Left renal pelvis (tissue), 4 donors: ENCODE measurements around the gene PNRC1. TPM values are rescaled to one million over a fixed set of nuclear protein-coding genes. Genes with fewer than 3 reads are reported as not detected.
"Not testable (repeated sequence)": the region's sequence is repeated elsewhere in the genome, so short reads cannot be mapped to it uniquely, and the experiment has no call there.

Source experiments
- DNase-seq, 4 donors: peaks; one replicate each; pipeline ENCODE4 v3.0.0-alpha.2; 2013; ENCODE audit warnings: low read depth in 4 of 4, low spot score in 3 of 4
- polyA plus RNA-seq, 4 donors: library from polyadenylated mRNA; unstranded; fragments of 120-200 nt; gene quantifications; one replicate each; pipeline ENCODE4 v1.2.1, GENCODE V29; 2013; ENCODE audit not compliant: insufficient read length in 4 of 4

PNRC1 gene
- polyA plus RNA-seq, 4 donors: 118 to 178 (median 132) TPM

DNA sequence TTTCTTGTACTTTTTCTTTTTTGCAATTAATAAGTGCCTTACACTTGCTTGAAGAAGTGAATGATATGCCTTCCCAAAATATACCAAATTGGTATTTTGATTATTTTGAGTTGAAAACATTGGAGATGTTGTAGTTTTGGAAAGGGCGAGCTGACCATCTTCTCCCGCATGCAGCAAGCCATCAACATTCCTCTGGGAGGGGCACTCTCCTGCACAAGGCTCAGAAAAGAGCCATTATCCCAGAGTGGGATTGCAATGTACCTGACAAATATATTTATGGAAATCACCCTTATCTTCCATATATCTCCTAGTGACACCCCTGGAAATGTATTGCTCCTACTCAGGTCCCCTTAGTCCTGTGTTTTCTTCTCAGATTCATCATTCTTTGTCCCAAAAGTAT, 22.8 kb upstream of the PNRC1 start:
- DNase-seq: no peak

DNA sequence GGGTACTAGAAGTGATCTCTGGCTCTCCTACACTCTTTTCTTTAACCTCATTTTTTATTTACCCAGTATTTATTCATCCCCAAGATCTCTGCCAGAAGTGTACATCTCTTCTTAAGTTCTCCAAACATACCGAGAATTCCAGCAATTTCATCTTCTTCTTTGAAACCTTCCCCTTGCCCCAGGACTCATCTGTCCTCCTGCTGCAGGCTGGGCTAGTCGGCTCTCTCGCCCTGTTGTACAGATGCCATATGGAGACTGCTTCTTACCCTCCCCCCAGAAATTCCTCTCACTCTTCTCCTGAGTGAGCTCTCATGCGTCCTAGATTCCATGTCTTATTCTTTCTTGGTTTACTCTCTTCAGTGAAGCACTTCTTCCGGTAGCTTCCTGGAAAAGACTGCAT, 21.9 kb upstream of the PNRC1 start:
- no peak for DNase-seq

DNA sequence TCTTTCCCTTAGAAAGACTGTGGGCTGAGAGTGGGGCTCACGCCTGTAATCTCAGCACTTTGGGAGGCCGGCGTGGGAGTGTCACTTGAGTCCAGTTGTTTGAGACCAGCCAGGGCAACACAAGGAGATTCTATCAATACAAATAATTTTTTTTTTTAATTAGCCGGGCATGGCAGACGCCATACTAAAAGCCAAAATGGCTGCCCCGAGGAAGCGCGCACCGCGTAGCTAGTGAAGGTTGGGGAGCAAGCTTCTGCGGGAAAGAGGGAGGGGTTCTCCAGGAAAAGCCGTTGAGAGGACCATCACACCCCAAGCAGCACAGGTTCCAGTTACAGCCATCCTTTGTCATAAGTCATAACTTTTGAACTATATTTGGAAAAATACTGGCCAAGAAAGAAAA, 21.3 kb upstream of the PNRC1 start:
- no peak for DNase-seq

GRCh38 chr6:89063881-89064280, 16.7 kb upstream of the PNRC1 start:
- no peak for DNase-seq

DNA sequence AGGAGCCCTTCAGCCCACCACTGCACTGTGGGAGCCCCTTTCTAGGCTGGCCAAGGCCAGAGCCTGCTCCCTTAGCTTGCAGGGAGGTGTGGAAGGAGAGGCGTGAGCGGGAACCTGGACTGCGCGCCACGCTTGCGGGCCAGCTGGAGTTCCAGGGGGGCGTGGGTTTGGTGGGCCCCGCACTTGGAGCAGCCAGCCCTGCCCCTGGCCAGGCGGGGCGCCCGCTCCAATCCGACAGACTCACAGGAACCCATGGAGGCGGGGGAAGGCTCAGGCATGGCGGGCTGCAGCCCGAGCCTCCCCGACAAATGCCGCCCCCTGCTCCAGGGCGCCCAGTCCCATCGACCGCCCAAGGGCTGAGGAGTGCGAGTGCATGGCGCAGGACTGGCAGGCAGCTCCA, 15.6 kb upstream of the PNRC1 start:
- not testable (repeated sequence) for DNase-seq

GRCh38 chr6:89066121-89066520, 14.4 kb upstream of the PNRC1 start:
- DNase-seq: not testable (repeated sequence)

DNA sequence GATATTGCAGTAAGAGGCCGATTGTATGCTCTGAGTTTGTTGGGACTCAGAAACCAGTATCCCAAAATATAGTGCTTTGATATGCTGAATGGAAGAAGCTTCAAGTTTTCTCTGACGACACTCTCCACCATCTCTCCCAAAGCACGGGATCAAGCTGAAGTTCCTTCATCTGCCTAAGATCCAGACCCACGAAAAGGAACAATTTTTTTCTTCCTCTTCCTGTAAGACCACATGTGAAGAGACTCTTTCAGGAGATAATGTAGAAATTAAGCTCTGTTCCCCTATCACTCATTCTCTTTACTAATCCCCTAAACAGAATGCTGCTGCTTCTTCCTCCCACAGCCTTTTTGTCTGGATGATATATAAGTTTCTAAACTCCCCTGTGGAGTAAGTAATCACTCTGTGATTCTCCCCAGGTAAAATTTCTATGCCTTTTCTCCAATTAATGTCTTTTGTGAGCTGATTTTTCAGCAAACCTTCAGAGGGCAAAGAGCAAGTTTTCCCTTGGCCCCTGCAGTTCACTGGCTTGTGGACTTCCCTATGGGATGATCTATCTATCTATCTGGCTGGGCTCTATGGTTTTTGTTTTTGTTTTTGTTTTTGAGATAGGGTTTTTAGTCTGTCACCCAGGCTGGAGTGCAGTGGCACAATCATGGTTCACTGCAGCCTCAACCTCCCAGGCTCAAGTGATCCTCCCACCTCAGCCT, 13.5 kb upstream of the PNRC1 start:
- no peak for DNase-seq

DNA sequence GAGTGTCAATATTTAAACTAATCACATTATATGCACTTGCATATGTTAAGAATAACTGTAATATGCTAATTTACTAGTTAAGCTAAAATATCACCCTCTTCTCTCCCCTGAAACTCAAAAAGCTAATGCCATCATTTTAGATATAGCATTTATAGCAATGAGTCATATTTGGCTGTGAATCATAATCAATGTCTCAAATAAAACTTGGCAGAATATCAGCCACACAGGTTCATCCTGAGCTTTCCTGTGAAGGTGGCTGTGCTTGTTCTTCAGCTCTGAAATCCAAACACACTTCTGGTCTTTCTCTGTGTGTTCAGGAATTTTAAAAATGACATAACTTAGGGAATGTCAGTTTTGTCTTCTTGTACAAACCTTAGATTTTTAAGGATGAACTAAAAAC, 12.8 kb upstream of the PNRC1 start:
- DNase-seq: no peak

GRCh38 chr6:89068695-89069094, 11.9 kb upstream of the PNRC1 start:
- no peak for DNase-seq

DNA sequence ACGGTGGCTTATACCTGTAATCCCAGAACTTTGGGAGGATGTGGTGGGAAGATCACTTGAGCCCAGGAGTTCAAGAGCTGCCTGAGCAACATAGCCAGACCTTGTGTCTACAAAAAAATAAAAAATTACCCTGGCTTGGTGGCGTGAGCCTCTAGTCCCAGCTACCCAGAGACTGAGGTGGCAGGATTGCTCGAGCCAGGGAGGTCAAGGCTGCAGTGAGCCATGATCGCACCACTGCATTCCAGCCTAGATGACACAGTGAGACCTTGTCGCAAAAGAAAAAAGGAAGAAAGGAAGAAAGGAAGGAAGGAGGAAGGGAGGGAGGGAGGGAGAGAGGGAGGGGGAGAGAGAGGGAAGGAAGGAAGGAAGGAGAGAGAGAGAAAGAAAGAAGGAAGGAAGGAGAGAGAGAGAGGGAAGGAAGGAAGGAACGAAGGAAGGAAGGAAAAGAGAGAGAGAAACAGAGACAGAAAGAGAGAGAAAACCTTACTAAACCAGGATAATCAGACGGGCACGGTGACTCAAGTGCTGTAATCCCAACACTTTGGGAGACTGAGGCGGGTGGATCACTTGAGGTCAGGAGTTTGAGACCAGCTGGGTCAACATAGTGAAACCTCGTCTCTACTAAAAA, 10.9 kb upstream of the PNRC1 start:
- DNase-seq: no peak

DNA sequence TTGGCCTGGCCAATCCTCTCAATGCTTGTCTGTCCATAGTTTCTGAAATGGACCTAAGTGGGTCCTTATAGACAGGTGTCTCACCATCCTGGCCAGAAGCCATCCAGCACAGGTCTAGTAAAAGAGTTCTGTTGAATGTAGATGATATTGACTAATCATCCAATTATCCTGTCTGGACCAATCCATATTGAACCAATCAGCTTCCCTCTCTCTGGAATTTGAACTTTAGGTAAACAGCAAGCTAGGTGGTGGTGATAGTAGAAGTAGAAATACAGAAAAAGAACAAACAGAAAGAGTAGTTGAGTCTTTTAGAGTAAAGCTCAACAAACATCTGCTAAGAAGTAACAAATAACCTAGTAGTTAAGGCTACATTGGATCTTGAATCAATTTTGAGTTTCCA, 9.5 kb upstream of the PNRC1 start:
- DNase-seq: no peak

- DNase-seq: no peak
Observed at GRCh38 chr6:89073014-89073620, 7.4 kb upstream of the PNRC1 start.

DNA sequence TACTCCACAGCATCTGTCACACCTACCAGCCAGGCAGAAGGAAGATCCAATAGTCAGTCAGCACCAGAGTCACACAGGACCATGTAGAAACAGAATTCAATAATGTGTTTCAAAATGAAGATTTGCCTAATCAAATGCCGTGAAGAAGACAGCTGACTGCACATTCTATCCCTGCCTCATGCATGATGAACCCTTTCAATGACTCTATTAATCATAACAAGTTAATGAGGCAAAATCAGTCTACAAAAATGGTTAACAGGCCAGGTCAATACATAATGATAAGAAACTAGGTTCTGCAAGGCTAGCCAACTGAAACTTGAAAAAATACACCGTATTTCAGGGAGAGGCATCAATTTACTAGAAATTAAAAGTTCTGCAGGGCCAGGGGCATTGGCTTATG, 6.7 kb upstream of the PNRC1 start:
- no peak for DNase-seq

- DNase-seq: peak in 3 of 4 donors; percentile 62 to 73 (median 71)
Observed at GRCh38 chr6:89079511-89080234, 878 bp upstream of the PNRC1 start.

GRCh38 chr6:89081129-89081422, 525 bp downstream of the PNRC1 start:
- no peak for DNase-seq

DNA sequence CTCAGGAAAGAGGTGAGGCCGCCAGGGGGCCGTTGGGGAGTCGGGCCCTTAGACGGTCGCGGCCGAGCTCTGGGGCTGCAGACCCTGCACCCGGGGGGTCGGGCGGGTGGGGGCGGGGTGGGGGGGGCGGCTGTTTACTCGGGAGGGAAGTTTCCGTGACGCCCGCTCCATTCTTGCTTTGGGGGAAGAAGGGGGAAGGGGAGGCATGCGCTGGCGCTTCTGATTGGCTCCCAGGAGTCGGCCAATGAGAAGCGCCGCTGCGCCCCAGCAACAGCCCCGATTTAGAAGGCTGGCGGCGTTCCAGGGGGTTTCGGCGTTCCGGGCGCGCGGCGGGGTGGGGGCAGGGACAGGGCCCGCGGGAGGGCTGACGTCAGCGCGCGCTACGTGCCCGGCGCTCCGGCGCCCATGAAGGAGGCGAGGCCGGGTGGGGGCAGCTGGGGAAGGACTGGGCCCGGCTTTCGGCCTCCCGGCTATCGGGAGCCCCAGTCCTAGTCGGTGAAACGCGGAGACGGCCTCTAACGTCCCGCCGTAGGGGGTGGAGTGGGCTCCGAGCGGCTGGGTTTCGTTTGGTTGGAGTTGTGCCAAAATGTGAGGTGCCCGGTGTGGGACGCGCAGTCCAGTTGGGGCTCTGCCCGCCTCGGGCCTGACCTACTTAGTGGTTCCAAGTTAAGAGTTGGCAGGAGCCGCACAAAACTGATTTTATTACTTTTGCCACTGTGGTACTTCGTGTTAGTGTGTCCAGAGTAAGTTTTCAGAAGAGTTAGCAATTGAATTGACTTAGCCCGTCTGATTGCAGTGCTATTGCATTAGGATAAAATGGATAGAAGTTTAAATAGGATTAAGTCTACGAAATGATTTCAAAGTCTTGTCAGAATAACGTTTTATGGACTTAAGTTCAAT, 1.1 kb downstream of the PNRC1 start:
- DNase-seq: peak; percentile 93 to 97 (median 96)

GRCh38 chr6:89082486-89082891, 1.9 kb downstream of the PNRC1 start:
- peak in 1 of 4 donors; percentile 15 for DNase-seq

- DNase-seq: no peak
Observed at GRCh38 chr6:89084542-89084941, 4.0 kb downstream of the PNRC1 start.

DNA sequence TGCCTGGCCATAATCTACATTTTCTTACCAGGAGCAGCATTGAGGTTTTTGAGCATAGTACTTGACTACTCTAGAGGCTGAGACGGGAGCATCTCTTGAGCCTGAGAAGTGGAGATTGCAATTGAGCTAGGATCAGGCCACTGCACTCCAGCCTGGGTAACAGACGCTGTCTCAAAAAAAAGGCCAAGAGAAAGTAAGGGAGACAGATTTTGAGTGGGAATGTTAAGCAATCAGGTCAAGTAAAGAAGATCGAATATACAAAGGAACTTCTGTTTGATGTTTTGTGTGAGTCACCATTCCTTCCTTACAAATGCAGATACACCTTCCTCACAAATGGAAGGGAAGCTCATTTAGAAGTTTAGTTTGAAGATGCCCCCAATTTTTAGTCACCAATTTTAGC, 4.4 kb downstream of the PNRC1 start:
- no peak for DNase-seq

DNA sequence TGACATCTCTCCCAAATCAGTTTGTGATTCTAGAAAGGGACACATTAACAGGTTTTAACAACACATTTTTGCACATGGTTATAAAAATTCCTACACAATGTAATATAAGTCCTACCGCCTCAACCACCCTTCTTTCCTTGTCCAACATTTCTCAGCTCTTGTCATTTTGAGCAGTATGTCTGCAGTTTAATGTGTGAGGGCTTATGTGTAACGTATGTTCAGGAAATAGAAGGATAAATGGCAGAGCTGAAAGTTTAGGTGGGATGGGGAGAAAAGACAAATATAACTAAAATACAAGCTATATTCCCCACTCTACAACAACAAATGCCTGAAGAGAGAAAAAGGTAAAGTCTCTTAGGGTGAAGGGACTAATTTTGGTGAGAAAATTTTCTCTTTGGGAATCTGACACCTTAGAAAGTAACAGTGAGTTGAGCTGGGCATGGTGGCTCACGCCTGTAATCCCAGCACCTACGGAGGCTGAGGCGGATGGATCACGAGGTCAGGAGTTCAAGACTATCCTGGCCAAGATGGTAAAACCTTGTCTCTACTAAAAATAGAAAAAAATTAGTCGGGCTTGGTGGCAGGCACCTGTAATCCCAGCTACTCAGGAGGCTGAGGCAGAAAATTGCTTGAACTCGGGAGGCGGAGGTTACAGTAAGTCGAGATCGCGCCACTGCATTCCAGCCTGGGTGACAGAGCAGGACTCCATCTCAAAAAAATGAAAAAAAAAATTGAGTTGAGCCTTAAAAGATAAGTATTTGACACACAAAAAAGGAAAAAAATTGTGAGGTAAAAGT, 5.1 kb downstream of the PNRC1 start:
- DNase-seq: no peak
